GM18870 (cell line): ENCODE measurements around the gene TULP4.
"Not testable (repeated sequence)": the region's sequence is repeated elsewhere in the genome, so short reads cannot be mapped to it uniquely, and the experiment has no call there.

Experiments used
- ATAC-seq: cut with Tn5 transposase; IDR thresholded peaks from one replicate; pipeline ENCODE4 v1.9.1; 2021; ENCODE audit warnings: moderate library complexity; ENCODE audit not compliant: unreplicated experiment

Gene TULP4

DNA sequence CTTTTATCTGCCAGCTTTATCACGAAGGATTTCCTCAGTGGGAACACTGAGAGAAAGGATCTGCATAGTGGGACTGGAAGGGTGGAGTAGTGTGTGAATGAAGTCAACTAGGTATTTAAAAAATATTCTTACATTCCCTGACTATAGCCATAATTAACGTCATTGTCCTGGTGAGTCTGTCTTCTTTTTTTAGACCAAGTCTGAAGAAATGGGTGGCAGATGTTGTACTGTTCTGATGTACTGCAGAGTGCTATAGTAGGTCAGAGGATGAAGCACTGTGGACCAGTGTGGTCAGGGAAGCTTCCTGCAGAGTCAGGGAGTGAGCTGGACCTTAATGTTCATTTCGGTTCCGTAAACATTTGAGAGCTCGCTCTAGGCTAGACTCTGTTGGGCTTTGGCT is 11.9 kb downstream of the TULP4 start:
- no peak for ATAC-seq

DNA sequence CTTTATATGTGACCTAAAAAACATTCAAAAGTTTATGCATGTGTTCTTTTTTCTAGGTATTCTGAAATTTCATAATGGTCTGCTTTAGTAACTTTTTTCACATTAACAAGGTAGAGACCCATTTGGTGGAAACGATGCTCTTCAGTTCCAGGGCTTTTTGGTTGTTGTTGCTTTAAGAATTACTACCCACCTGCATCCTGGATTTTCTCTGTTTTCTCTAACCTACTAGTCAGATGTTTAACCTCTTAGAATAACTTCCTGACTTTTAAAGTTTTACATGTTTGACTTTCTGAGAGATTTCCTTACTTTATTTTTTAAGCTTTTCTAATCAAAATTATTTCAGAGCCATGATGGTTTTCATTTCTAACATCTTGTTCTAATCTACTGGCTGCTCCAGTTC is 14.9 kb downstream of the TULP4 start:
- no peak for ATAC-seq

DNA sequence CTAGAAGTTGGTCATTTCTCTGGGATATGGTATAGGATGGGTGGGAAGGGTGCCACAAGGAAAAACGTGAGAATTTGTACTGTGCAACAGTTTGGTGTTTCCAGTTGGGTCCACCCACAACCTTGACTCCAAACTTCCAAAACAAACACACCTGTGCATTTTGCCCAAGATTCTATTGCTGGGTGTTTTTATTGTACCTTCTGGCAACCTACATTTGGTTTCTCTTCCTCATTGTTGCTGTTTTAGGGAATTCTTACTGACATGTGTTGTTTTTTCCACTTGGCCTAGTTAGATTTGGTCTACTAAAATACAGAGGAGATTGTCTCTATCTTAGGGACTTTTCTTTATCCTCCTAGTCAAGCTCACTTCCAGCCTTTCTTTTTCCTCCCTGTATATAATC is 16.7 kb downstream of the TULP4 start:
- ATAC-seq: no peak

DNA sequence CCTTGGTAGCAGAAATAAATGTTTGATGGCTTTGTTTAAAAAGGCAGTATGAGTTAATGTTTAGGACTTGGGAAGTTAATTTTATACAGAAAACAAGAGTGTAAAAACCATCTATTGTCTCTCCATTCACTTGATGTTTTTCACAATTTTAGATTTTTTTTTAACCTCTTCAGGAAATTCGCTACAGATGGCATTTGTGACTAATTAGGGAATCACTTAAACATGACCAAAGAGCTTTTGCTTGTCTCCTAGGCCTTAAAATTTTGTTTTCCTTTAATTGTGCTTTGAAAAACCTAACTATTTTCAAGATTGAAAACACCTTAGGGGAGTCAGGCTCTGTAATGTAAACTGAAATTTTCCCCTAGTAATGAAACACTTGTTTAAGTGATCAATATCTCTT is 17.3 kb downstream of the TULP4 start:
- ATAC-seq: no peak

DNA sequence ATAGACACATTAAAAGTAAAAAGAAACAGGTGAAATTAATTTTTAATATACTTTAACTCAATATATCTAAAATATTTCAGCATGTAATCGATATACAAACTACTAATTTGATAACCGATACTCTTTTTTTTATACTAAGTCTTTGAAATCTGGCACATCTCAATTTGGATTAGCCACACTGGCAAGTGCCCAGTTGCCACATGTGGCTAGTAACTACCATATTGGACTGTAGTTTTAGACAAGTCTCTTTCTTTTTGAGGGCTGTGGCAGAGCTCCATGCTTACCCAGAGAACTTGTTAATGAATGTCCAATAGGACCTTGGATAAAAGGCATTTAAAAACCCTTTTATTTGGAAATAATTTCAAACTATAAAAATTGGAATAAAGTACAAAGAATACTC is 17.8 kb downstream of the TULP4 start:
- no peak for ATAC-seq

- ATAC-seq: no peak
These were observed 20.0 kb downstream of the TULP4 start for GRCh38 chr6:158332237-158332636.

DNA sequence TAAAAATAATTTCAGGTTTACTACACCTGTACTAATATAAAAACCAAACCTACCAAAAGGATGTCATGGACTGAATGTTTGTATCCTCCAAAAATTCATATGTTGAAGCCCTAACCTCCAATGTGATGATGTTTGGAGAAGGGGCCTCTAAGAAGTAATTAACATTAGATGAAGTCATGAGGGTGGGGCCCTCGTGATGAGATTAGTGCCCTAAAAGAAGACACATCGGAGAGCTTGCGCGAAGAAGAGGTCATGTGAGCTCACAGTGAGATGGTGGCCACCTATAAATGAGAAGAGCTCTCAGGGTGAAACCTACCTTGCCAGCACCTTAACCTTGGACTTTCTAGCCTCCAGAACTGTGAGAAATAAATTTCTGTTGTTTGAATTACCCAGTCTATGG is 20.8 kb downstream of the TULP4 start:
- no peak for ATAC-seq

- no peak for ATAC-seq
These were observed 22.3 kb downstream of the TULP4 start for GRCh38 chr6:158334534-158334933.

GRCh38 chr6:158337332-158337731 is 25.1 kb downstream of the TULP4 start:
- ATAC-seq: no peak

DNA sequence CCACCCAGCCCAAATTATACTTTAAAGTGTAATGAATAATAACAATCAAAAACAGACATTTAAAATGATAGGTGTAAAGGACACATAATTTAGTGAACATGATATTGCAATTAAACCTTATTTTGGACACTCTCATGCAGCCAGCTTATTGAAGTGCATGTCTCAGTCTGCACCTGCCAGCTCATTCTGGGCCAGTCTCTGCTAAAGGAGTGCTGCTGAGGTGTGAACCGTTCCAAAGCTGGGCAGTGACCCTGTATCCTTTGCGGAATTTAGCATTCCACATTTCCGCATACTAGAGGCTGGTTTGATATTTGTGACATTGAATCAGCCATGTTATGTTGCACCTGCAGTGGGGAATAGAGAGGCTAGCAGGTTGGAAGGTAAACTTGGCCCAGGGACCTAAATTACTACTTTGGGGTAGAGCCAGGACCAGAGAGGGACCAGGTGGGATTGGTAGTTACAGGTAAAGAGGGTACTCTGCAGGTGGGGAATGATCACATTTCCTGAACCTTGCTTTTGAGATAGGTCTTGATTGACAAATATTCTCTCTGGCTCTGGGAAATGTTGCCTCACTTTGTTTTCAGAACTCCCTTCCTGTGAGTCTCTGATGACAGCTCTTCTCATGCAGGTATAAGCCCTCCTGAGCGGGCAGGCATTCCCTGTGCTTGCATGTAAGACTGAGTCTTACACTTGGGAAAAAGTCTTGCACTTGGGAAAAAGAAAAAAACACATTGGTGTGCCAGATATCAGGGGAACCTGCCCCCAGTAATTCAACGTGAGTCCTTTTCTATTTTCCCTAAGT is 26.2 kb downstream of the TULP4 start:
- ATAC-seq: no peak

- ATAC-seq: not testable (repeated sequence)
These were observed 26.9 kb downstream of the TULP4 start for GRCh38 chr6:158339197-158339596.

GRCh38 chr6:158340252-158340651 is 28.0 kb downstream of the TULP4 start:
- no peak for ATAC-seq

DNA sequence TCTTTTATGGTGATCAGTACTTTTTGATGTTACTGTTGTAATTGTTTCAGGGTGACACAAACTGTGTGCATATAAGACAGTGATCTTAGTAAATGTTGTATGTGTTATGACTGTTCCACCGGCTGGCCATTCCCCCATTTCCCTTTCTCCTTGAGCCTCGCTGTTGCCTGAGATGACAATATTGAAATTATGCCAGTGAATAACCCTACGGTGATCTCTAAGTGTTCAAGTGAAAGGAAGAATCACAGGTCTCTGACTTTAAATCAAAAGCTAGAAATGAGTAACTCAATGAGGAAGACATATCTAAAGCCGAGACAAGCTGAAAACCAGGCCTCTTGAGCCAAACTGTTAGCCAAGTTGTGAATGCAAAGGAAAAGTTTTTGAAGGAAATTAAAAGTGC is 32.3 kb downstream of the TULP4 start:
- ATAC-seq: peak; percentile 63

DNA sequence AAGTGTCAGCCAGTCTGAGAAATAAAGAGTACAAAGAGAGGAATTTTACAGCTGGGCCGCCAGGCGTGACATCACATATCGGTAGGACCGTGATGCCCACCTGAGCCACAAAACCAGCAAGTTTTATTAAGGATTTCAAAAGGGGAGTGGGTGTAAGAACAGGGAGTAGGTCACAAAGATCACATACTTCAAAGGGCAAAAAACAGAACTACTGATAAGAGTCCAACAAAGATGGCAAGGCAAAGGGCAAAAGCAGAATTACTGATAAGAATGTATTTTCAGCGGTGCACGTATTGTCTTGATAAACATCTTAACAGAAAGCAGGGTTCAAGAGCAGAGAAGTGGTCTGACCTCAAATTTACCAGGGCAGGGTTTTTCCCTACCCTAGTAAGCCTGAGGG is 33.2 kb downstream of the TULP4 start:
- not testable (repeated sequence) for ATAC-seq

DNA sequence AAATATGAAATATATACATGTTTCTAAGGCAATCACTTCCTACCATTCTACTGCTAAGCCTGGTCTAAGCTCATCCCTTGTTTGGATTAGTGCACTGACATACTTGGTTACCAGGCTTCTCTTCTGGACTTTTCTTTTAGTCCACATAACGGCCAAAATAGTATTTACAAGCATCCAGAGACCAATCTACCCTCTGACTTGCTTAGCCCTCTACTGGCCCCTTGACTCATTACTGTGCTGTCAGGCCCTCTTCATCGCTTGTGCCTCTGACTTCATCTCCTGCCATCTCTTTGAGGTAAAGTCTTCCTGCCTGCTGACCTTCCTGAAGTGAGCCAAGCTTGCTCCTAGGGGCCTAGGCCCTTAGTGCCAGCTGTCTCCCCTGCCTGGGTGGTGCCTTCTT is 35.1 kb downstream of the TULP4 start:
- no peak for ATAC-seq

GRCh38 chr6:158348737-158349504 is 36.7 kb downstream of the TULP4 start:
- ATAC-seq: not testable (repeated sequence)

GRCh38 chr6:158349505-158350275 is 37.4 kb downstream of the TULP4 start:
- ATAC-seq: not testable (repeated sequence)

DNA sequence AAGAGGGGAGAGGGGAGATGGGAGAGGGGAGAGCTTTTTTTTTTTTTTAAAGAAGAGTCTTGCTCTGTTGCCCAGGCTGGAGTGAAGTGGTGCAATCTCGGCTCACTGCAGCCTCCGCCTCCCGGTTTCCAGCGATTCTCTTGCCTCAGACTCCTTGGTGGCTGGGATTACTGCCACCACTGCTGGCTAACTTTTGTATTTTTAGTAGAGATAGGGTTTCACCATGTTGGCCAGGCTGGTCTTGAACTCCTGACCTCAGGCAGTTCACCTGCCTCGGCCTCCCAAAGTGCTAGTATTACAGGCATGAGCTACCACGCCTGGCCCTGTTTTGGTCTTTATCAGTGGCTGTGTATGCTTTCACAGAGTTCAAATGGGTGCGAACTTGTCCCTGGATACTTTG is 38.5 kb downstream of the TULP4 start:
- not testable (repeated sequence) for ATAC-seq

DNA sequence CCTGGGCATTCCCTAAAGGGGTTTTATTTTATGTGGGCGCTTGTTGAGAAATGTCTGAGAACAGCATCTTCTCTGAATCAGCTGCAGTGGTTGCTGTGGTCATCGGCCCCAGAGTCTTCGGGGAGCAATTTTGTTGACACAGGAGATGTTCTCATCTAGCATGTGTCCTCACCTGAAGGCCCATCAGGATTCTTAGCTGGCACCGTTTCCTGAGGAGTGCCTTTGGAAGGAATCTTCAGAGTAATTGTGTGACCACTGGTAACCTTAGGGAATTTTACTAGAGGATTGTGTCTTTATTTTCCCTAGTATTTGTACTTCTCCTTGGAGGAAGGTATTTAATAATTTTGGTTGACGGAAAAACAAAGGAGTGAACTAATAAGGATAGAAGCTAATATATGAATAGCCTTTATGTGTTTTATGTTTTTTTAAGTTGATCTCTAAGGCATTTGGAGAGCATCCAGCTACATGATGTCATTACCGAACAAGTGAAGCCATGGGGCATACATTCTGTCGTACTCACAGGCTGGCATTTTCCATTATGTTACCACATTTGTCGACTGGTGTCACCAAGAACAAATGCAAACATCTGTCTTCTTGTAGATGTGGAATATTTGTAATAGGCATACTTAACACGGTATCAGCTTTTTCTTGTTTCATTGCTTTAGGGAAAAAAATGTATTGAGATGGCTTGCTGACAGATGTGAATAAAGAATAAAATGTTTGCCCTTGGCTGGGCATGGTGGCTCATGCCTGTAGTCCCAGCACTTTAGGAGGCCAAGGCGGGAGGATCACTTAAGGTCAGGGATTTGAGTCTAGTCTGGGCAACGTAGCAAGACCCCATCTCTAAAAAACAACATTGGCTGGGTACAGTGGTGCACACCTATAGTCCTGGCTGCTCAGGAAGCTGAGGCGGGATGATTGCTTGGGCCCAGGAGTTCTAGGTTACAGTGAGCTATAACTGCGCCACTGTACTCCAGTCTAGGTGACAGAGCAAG is 41.9 kb downstream of the TULP4 start:
- ATAC-seq: no peak
